ENCODE measurements around the gene SQOR. TPM values are rescaled to one million over a fixed set of nuclear protein-coding genes. Genes with fewer than 3 reads are reported as not detected.

The SQOR gene
- total and polyA plus RNA-seq, 2 experiments from 2014 or later, result 0.23 TPM; not detected in 1

DNA sequence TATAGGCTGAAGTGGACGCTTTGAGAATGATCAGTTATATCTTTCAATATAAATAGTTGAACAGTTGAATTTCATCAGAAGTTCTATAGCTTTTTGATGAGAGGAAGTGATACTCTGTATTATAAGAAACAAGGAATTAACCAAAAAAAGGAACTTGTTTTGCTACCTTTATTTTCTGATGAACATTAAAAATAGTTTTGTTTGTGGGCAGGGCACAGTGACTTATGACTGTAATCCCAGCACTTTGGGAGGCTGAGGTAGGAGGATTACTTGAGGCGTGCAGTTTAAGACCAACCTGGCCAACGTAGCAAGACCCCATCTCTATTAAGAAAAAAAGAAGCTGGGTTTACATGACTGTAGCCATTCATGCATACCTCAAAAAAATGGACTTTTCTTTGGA lies 30.9 kb upstream of the SQOR start:
- no peak for DNase-seq (ENCODE audit: low spot score)
- Histone ChIP-seq H3F3A (replicated peaks; ENCODE audit: low read depth) (no peaks in the 10 kb centered on the region), H4K20me1 (replicated peaks; ENCODE audit: insufficient read depth) (peaks cover 5% of the 10 kb centered on the region), H3K4me1 (ENCODE audit: insufficient read depth) (no peaks in the 10 kb centered on the region), H3K27ac (ENCODE audit: low read depth) (no peak overlapping the region), H3K79me2 (replicated peaks; ENCODE audit: insufficient read depth) (peaks cover 17% of the 10 kb centered on the region; the same call in 1 of the 2 replicates), H3K4me3 (no peak overlapping the region), H2AFZ (no peak overlapping the region), H3K27me3 (ENCODE audit: insufficient read depth) (no peaks in the 10 kb centered on the region), H3K9me2 (ENCODE audit: insufficient read depth) (no peaks in the 10 kb centered on the region), H3K36me3 (ENCODE audit: insufficient read depth) (no peaks in the 10 kb centered on the region), H3K4me2 (no peak overlapping the region)
- TF ChIP-seq CTCF (conservative IDR thresholded peaks at IDR 0.05; ENCODE audit: low read depth in 2 of 2), result no peak
- TF ChIP-seq ZNF331 (CRISPR knock-in tag; IDR thresholded peaks at IDR 0.05; ENCODE audit: low read depth), result no peak
- no peak for TF ChIP-seq EZH2phosphoT487 (IDR thresholded peaks at IDR 0.05; ENCODE audit: unreplicated experiment)
- no peak for TF ChIP-seq ZNF114 (CRISPR knock-in tag; IDR thresholded peaks at IDR 0.05)
- TF ChIP-seq STAT1 (IDR thresholded peaks at IDR 0.05; ENCODE audit: unreplicated experiment), result no peak
- no peak for TF ChIP-seq EZH2 (IDR thresholded peaks at IDR 0.05; ENCODE audit: low read depth, unreplicated experiment)
- no peak for TF ChIP-seq ZNF462 (CRISPR knock-in tag; IDR thresholded peaks at IDR 0.05)
- no peak for TF ChIP-seq ETS1 (IDR thresholded peaks at IDR 0.05)
- no peak for TF ChIP-seq CREB1 (CRISPR knock-in tag; IDR thresholded peaks at IDR 0.05; ENCODE audit: low read depth)
- Mint-ChIP-seq H3K36me3 (ENCODE audit: low read depth) (peaks cover 7% of the 10 kb centered on the region; the same call in 2 of the 3 replicates), H3K27ac (no peak overlapping the region), H3K4me1 (no peaks in the 10 kb centered on the region), H3K4me3 (no peak overlapping the region), H3K27me3 (ENCODE audit: insufficient read depth, low read depth, poor library complexity) (no peaks in the 10 kb centered on the region), H3K9me3 (no peaks in the 10 kb centered on the region)
- ATAC-seq, result no peak

Data from GM23338 (cell line).